Lung (tissue), 12 donors: ENCODE measurements around the gene ALOX12B. TPM values are rescaled to one million over a fixed set of nuclear protein-coding genes. Genes with fewer than 3 reads are reported as not detected.

ENCODE experiments used
- ATAC-seq: fragments of 200-7000 bp; cut with Tn5 transposase; one replicate; pipeline ENCODE4 v1.9.1; 2020; ENCODE audit warnings: moderate number of reproducible peaks; ENCODE audit not compliant: insufficient read depth, low FRiP score
- DNase-seq, 3 donors: peaks; one replicate each; pipeline ENCODE4 v3.0.0-alpha.2; 2013 to 2017
- H3K27ac ChIP-seq, 2 donors: one replicate each; pipeline ENCODE4 v1.5.1; 2013; ENCODE audit warnings: mild to moderate bottlenecking in 2 of 2, moderate library complexity in 2 of 2, control low read depth in 1 of 2, inconsistent platforms in 1 of 2, low read depth in 1 of 2, low read length in 1 of 2
- H3K27me3 ChIP-seq, 3 donors: one replicate each; pipeline ENCODE4 v1.5.1; 2013; ENCODE audit warnings: low read length in 2 of 3; ENCODE audit not compliant: control insufficient read depth in 3 of 3, insufficient read depth in 3 of 3
- H3K36me3 ChIP-seq, 4 donors: one replicate each; pipeline ENCODE4 v1.5.1; 2013; ENCODE audit warnings: low read length in 4 of 4, mild to moderate bottlenecking in 1 of 4, moderate library complexity in 1 of 4; ENCODE audit not compliant: control insufficient read depth in 4 of 4, insufficient read depth in 4 of 4
- H3K4me1 ChIP-seq, 5 donors: one replicate each; pipeline ENCODE4 v1.5.1; 2013; ENCODE audit warnings: low read length in 5 of 5, mild to moderate bottlenecking in 2 of 5, moderate library complexity in 1 of 5; ENCODE audit not compliant: control insufficient read depth in 5 of 5, insufficient read depth in 5 of 5
- H3K4me3 ChIP-seq: one replicate; pipeline ENCODE4 v1.5.1; 2013; ENCODE audit warnings: mild to moderate bottlenecking, control low read depth, moderate library complexity
- H3K9ac ChIP-seq, 2 donors: one replicate each; pipeline ENCODE4 v1.5.1; 2013; ENCODE audit warnings: low read length in 2 of 2, control low read depth in 1 of 2; ENCODE audit not compliant: insufficient read depth in 1 of 2
- H3K9me3 ChIP-seq, 4 donors: one replicate each; pipeline ENCODE4 v1.5.1; 2013; ENCODE audit warnings: low read length in 3 of 4, mild to moderate bottlenecking in 1 of 4, moderate library complexity in 1 of 4; ENCODE audit not compliant: control insufficient read depth in 4 of 4, insufficient read depth in 3 of 4
- CTCF ChIP-seq: IDR thresholded peaks from 2 replicates; pipeline ENCODE4 v1.5.1; 2012; ENCODE audit warnings: mild to moderate bottlenecking; ENCODE audit errors: control extremely low read depth, extremely low read depth
- WGBS, 2 donors: extraction: QIAGEN DNeasy Blood & Tissue Kit; methylation state at CpG; one replicate each; pipeline ENCODE4 v1.1.7; 2013; 5-methylcytosine and 5-hydroxymethylcytosine counted together
- polyA plus RNA-seq, 2 donors: library from polyadenylated mRNA; stranded (reverse); fragments of 200-250 nt; gene quantifications; one replicate each; pipeline ENCODE4 v1.2.1, GENCODE V29; 2013
- total RNA-seq, 2 donors: library from RNA; depleted of rRNA in 1 of 2; stranded (reverse); fragments of >200 nt in 1 of 2; gene quantifications; one replicate each; pipeline ENCODE4 v1.2.1, GENCODE V29; 2014 to 2021
- donor health status: control.
- donor health status: control.
- donor health status: Bipolar disorder and iron deficiency.
- donor health status: healthy.
- donor health status: DM: yes; HTN: yes; CAD: no.

Gene ALOX12B
- total and polyA plus RNA-seq, 4 donors: 0.06 to 0.48 (median 0.46) TPM; not detected in 1

GRCh38 chr17:8073627-8074484 lies 13.7 kb downstream of the ALOX12B start:
- H3K36me3 ChIP-seq: no peaks in the 10 kb centered on the region
- no peak overlapping the region for H3K9ac ChIP-seq
- ATAC-seq (peak; percentile 64), DNase-seq (peak; percentile 53 to 75 (median 62))
- 6 to 7% methylated on average over 28 of the region's 28 CpGs for WGBS, 2 donors
- no peaks in the 10 kb centered on the region for H3K9me3 ChIP-seq
- H3K27me3 ChIP-seq: peaks cover 0 to 59% (median 48%) of the 10 kb centered on the region in 3 donors
- TF ChIP-seq CTCF: peak; percentile 74
- peaks cover 0 to 21% (median 0%) of the 10 kb centered on the region in 5 donors for H3K4me1 ChIP-seq
- no peak overlapping the region for H3K27ac ChIP-seq
- no peak overlapping the region for H3K4me3 ChIP-seq

- Histone ChIP-seq H3K4me3 (no peak overlapping the region), H3K36me3 (no peaks in the 10 kb centered on the region), H3K27me3 (peaks cover 0 to 59% (median 45%) of the 10 kb centered on the region in 3 donors), H3K9me3 (no peaks in the 10 kb centered on the region), H3K4me1 (peaks cover 0 to 21% (median 0%) of the 10 kb centered on the region in 5 donors), H3K27ac (no peak overlapping the region), H3K9ac (no peak overlapping the region)
- TF ChIP-seq CTCF: no peak
- DNase-seq (no peak), ATAC-seq (no peak)
- WGBS, 2 donors: 5% methylated on average over 37 to 40 of the region's 40 CpGs
Observed at GRCh38 chr17:8072729-8073461, 14.6 kb downstream of the ALOX12B start.

- H3K27ac ChIP-seq: no peak overlapping the region
- WGBS, 2 donors: 15 to 21% methylated on average over 28 of the region's 28 CpGs
- H3K9ac ChIP-seq: no peak overlapping the region
- H3K27me3 ChIP-seq: peaks cover 0 to 56% (median 45%) of the 10 kb centered on the region in 3 donors
- no peak for DNase-seq
- no peaks in the 10 kb centered on the region for H3K36me3 ChIP-seq
- ATAC-seq: no peak
- no peaks in the 10 kb centered on the region for H3K9me3 ChIP-seq
- H3K4me1 ChIP-seq: peaks cover 0 to 21% (median 0%) of the 10 kb centered on the region in 5 donors
- H3K4me3 ChIP-seq: no peak overlapping the region
- TF ChIP-seq CTCF: no peak
Observed at GRCh38 chr17:8072341-8072728, 15.2 kb downstream of the ALOX12B start.
